Measurements from ENCODE around the gene HSPH1. TPM values are rescaled to one million over a fixed set of nuclear protein-coding genes. Genes with fewer than 3 reads are reported as not detected.
A peak's percentile ranks its signal among the peaks of the same experiment; 100 is the strongest.

The HSPH1 gene
- polyA plus RNA-seq, 1 donor from 2014 or later: 112 TPM

GRCh38 chr13:31199849-31200636 is 38.3 kb upstream of the HSPH1 start, which contains the start of gene B3GLCT:
Gene B3GLCT (plus strand): TSS chr13:31199975. CDS start chr13:31200085, 110 bp downstream.
- no peaks in the 10 kb centered on the region for H3F3A ChIP-seq (ENCODE audit: insufficient read depth, low read length, poor library complexity, severe bottlenecking)
- H3K36me3 ChIP-seq (ENCODE audit: insufficient read depth, low read length): no peaks in the 10 kb centered on the region
- H3K27ac ChIP-seq (ENCODE audit: low read length): no peak within 1 kb of the TSS
- H3K79me2 ChIP-seq (replicated peaks; ENCODE audit: insufficient read depth, low read length): peaks cover 5% of the 10 kb centered on the region
- no peaks in the 10 kb centered on the region for H3K9me2 ChIP-seq (ENCODE audit: insufficient read depth, low read length)
- peak within 1 kb of the TSS; percentile 55 for H3K9ac ChIP-seq (ENCODE audit: low read length)
- no peaks in the 10 kb centered on the region for H3K27me3 ChIP-seq (ENCODE audit: insufficient read depth, low read depth, low read length)
- no peaks in the 10 kb centered on the region for H3K9me3 ChIP-seq (ENCODE audit: low read length)
- TF ChIP-seq CTCF (IDR thresholded peaks at IDR 0.05; ENCODE audit: poor library complexity, severe bottlenecking) (peak; percentile 94), MXI1 (conservative IDR thresholded peaks at IDR 0.05; ENCODE audit: poor library complexity, severe bottlenecking) (peak; percentile 50), EP300 (conservative IDR thresholded peaks at IDR 0.05; ENCODE audit: poor library complexity, severe bottlenecking) (peak; percentile 23), SMC3 (conservative IDR thresholded peaks at IDR 0.05; ENCODE audit: poor library complexity) (peak; percentile 94), TAF1 (IDR thresholded peaks at IDR 0.05; ENCODE audit: low read depth) (no peak), RAD21 (conservative IDR thresholded peaks at IDR 0.05) (peak; percentile 76), POLR2AphosphoS5 (IDR thresholded peaks at IDR 0.05) (no peak), REST (IDR thresholded peaks at IDR 0.05; ENCODE audit: borderline replicate concordance) (no peak)
- peak within 1 kb of the TSS; percentile 17 for H3K4me2 ChIP-seq (ENCODE audit: low read length)
- H2AFZ ChIP-seq (ENCODE audit: low read depth, low read length): peak within 1 kb of the TSS; percentile 16
- no peaks in the 10 kb centered on the region for H4K20me1 ChIP-seq (ENCODE audit: insufficient read depth)
- H3K4me3 ChIP-seq (ENCODE audit: low read length): peak within 1 kb of the TSS; percentile 68

GRCh38 chr13:31199527-31199848 is 37.8 kb upstream of the HSPH1 start:
- H4K20me1 ChIP-seq (ENCODE audit: insufficient read depth): no peaks in the 10 kb centered on the region
- peaks cover 5% of the 10 kb centered on the region for H3K79me2 ChIP-seq (replicated peaks; ENCODE audit: insufficient read depth, low read length)
- no peaks in the 10 kb centered on the region for H3K27me3 ChIP-seq (ENCODE audit: insufficient read depth, low read depth, low read length)
- no peaks in the 10 kb centered on the region for H3K9me3 ChIP-seq (ENCODE audit: low read length)
- H3F3A ChIP-seq (ENCODE audit: insufficient read depth, low read length, poor library complexity, severe bottlenecking): no peaks in the 10 kb centered on the region
- no peaks in the 10 kb centered on the region for H3K36me3 ChIP-seq (ENCODE audit: insufficient read depth, low read length)
- H2AFZ ChIP-seq (ENCODE audit: low read depth, low read length): peak overlapping the region; percentile 16
- H3K9ac ChIP-seq (ENCODE audit: low read length): peak overlapping the region; percentile 55
- peak overlapping the region; percentile 17 for H3K4me2 ChIP-seq (ENCODE audit: low read length)
- peak overlapping the region; percentile 68 for H3K4me3 ChIP-seq (ENCODE audit: low read length)
- H3K27ac ChIP-seq (ENCODE audit: low read length): no peak overlapping the region
- TF ChIP-seq EZH2 (IDR thresholded peaks at IDR 0.05; ENCODE audit: borderline replicate concordance, insufficient read depth, low read length, poor library complexity, severe bottlenecking): no peak
- no peak for TF ChIP-seq CTCF (IDR thresholded peaks at IDR 0.05; ENCODE audit: poor library complexity, severe bottlenecking)
- TF ChIP-seq REST (IDR thresholded peaks at IDR 0.05; ENCODE audit: borderline replicate concordance): no peak
- no peak for TF ChIP-seq EP300 (conservative IDR thresholded peaks at IDR 0.05; ENCODE audit: poor library complexity, severe bottlenecking)
- no peak for TF ChIP-seq RAD21 (conservative IDR thresholded peaks at IDR 0.05)
- TF ChIP-seq MXI1 (conservative IDR thresholded peaks at IDR 0.05; ENCODE audit: poor library complexity, severe bottlenecking): no peak
- no peak for TF ChIP-seq TAF1 (IDR thresholded peaks at IDR 0.05; ENCODE audit: low read depth)
- no peak for TF ChIP-seq POLR2AphosphoS5 (IDR thresholded peaks at IDR 0.05)
- no peak for TF ChIP-seq SMC3 (conservative IDR thresholded peaks at IDR 0.05; ENCODE audit: poor library complexity)
- H3K9me2 ChIP-seq (ENCODE audit: insufficient read depth, low read length): no peaks in the 10 kb centered on the region

All from neural cell (in vitro differentiated cells).